ENCODE measurements around the gene NFYC.
A peak's percentile ranks its signal among the peaks of the same experiment; 100 is the strongest.

Gene NFYC

DNA sequence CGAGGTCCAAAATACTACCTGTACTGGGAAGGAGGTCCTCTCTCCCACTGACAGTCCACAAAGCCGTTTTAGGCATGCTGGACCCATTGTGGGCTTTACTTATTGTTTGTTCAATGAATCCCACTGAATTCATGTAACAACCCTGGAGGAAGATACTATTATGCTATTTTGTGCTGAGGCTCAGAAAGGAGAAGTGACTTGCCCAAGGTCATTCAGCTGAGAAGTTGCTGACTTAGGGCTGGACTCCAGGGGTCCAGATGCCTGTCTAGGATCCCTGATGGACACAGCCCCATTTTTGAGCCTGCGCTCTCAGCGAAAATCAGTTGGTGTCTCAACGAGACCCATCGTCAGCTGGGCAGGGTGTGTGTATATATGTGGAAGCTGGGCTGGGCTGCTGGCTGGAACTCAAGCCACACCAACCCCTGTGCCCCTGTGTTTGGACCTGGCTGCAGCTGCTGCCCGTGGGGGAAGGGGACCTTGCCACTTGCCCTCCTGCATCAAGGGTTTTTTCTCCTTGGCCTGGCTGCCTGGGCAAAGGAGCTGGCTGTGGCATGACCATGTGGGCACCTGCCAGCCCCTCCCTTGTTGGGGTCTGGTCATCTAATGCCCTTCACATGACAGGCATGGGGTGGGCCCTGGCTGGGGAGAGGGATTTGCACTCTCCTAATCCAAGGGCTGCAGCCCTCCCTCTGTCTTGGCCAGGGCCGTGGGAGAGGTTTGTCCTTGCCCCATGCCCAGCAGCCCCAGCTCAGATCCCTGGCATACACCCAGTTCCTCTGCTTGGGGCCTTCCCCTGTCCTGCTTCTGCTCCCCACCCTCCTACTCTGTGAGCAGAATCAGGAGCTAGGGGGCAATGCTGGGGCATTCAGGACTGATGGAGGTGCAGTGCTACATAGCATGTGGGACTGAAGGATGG is 107.1 kb downstream of the NFYC start:
- no peak for DNase-seq

DNA sequence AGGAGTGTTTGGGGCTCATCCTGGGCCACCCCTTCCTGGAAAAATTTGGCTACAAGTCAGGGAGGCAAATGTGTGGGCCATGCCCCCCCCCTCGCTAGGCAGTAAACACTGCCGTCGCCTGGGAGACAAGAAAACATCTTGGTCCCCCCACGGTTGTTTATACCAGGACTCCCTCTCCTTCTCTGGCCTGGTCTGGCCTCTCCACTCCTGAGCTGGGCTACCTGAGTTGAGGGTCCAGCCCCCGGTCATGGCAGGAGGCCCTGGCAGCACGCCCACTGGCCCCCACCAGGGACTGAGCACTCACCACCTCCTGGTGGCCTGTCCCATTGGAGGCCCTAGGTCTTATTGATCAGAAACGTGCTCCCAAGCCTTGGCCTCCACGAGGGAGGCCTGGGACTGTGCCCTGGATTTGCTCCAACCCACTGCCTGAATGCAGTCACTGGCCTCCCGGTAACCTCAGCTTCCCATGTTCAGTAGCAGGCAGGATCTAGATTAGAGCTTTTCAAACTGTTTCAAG is 107.9 kb downstream of the NFYC start:
- no peak for DNase-seq

DNA sequence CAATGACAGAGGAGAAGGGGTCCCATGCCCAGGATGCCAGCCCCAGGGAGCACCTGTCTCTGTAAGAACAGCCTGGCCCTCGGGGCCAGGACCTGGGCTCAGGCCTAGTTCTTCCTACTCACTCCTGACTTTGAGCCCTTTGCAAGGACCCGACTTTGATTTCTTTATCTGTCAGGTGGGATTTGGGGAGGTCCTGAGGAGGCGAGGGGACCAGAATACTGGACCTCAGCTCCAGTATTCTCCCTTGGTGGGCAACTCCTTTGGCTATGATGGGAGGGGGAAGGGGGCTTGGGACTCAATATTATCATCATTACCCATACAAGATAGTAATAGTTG is 110.2 kb downstream of the NFYC start:
- no peak for DNase-seq

DNA sequence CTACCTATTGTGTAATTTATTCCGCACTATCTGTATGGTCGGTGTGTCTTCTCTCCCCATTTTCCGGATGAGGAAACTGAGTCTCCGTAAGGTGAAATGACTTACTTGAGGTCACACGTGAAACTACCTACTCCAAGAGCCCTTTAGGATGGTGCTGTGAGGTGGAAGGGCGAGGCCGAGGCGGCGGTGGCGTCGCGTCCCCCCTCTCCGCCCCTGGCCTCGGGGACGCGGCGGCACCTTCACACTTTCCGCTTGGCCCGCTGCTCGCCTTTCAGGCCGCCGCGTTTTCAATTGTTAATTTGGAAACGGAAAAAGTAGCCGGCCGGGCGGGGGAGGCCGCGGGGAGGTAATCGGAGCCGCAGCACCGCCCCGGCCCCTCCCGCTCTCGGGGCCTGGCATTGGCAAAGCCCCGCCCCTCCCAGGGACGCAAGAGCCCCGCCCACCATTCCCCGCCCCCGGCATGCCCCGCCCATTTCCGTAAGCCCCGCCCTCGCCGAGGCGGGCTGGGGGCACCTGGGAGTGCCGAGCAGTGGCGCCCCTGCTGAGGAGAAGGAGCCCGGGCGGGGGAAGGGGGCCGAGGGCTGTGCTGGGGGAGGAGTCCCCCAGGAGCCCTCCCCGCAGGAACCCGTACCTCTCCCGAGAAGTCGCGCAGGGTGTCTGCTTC is 110.7 kb downstream of the NFYC start:
- peak; percentile 85 for DNase-seq

DNA sequence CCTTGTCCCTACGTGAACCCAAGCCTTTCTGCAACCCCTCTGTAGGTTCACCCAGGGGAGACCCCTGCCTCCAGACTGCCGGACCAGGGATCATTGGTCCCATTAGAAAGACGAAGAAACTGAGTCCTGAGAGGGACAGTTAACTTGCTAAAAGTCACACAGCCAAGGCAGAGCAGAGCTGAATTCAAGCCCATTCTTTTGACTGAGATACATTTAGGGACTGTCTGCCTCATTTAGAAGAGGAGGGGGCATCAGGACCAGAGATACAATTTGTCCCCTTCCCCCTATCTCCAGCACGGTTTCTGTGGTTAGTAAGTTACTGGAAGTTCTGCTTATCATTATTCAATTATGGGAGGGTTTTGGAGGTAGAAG is 111.2 kb downstream of the NFYC start:
- DNase-seq = no peak

DNA sequence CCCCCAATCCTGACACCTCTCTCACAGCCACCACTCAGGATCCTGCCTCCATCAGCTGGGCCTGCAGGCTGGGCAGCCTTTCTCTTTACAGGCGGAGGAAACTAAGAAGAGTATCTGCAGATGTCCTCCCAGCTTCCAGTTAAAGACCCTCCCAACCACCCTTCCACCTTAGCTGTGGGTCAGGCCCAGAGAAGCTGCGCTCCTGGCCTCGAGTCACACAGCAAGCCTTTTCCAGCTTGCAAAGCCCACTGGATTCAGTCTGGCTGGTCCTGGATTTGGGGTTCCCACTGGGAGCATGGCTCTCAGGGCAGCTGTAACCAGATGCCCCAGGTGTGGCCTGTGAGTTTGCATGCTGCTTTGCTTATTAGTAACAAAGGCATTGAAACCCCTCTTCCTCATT is 111.9 kb downstream of the NFYC start:
- no peak for DNase-seq

DNA sequence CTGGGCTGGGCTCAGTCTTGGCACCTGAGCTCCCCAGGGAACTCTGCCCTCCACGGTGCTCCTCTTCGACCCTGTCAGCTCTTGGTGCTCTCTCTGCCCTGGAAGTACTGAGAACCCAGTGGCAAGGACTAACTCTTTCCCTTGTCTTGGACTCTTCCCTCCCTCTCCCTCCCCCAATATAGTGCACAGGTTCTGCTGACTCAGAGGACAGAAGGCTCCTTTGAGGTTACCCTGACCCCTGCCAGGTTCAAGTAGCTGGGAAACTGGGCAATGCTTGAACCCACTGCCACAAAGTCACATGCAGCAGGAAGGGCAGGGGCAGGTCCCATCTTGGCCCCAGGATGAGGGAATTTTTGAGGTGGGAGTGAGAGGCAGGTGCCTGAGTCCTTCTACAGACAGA is 112.4 kb downstream of the NFYC start:
- no peak for DNase-seq

DNA sequence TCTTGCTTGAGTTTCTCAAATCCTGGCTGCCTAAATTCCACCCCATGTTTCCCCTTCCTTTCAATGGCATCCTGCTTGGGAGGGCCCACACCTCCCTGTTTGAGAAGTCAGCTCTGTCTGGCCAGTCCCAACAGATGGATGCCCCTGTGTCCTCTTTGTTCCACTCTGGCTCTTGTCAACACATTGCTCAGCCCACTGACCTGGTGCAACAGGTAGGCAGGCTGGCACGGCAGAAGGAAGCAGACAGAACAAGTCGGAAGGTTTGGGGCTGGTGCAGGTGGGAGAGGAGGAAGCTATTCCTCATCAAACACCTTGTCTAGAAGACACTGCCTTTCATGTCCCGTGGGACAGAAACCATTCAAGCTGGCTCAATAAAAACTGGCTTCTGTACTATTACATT is 114.7 kb downstream of the NFYC start:
- no peak for DNase-seq

DNA sequence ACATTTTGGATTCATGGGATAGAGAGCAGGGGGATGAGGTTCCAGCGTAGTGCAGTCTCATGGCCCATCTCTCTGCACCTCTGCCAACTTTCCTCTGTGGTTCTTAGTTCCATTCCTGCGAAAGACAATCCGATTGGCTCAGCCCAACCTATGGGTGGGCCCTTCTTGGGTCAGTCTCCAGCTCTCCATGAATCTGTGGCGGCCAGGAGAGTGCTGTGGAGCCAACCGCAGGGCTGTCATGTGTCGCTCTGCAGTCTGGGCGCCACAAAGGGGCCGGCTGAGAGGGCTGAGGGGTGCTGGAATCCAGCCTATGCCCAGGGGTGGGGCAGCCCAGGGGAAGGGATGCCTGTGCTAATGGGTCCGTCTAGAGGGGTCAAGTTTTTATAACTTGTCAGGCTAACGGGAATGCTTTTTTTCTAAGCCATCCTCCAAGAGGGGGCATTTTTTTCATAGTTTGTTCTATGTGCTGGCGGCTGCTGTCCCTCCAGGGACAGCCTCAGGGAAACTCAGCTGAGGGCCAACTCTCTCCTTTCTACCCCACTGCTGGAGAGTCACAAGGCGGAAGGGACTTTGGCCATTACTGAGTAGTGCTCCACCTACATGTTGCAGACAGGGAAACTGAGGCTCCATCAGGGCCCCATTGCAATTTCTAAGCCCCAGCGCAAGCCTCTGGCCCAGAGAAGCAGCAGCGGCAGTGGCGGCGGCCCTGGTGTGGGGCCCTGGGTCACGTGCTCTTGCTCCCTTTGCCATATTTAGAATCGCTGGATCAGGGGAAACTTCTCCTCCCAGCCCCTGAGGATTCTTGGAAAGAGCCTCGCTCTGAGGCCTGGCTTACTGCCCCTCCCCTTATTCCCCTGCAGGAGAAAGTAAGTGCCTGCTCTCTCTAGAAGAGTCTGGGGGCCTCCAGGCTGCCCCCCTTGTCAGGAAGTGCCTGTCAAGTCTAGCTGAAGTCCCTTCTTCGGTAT is 115.5 kb downstream of the NFYC start:
- no peak for DNase-seq

DNA sequence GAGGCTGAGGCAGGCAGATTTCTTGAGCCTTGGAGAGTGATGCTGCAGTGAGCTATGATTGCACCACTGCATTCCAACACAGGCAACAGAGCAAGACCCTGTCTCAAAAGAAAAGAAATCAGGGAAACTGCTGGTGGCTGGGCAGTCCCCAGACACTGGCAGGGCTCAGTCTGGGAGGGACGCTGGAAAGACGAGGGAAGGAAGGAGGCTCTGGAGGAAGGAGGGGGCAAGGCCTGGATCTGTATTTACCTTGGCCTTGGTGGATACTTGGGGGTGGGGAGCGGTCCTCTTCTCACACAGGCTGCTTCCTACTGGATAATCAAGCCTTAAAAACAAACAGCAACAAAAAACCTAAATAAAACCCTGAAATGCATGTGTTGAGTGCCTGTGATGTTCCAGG is 116.5 kb downstream of the NFYC start:
- DNase-seq = no peak

DNA sequence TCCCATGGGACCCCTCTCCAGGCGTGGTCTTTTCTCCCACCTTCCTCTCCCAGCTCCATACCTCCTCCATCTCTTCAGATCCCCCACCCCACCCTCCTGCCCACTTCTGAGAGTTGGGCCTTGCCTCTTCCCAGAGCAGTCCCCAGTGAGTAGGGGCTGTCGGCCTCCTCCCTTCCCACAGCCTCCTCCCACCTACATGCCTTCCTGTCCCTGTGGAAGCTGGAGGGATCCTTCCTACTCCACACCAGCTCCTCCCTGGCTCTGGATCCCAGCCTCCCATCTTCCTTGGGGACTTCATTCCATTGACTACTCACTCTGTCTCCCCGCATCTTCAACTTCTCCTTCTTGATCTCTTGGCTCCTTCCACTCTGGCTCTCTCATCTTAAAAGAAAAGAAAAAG is 116.9 kb downstream of the NFYC start:
- no peak for DNase-seq

DNA sequence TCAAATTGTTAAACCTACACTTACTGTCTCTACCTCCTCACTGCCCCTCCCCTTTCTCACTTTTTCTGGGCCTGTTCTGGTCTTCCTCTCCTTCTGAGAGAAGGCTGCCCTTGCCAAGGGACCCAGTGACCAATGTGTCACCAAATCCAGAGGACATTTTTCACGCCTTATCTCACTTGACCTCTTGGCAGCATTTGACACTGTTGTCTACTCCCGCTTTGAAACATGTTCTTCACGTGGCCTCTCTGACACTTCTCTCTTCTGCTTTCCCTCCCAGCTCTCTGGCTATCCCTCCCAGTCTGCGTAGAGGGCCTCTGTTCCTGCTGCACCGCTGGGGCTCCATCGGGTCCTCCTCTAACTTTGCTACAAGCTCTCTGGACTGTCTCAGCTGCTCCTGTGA is 117.4 kb downstream of the NFYC start:
- DNase-seq = no peak

DNA sequence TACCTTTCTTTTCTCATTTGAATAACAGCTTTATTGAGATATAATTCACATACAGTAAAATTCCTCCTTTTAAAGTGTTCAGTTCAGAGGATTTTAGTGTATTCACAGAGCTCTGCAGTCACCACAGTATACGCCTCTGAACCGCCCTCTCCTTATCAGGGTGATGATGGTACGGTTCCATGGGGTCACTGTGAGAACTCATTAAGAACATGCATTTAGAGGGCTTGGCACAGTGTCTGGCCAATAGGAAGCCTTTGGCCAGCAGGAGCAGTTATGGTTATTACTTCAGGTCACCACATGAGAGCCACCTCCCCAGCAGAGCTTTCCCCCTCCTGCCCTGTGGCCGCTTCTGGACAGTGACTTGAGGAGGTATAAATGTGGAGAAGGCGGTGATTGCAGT is 119.4 kb downstream of the NFYC start:
- DNase-seq = no peak

DNA sequence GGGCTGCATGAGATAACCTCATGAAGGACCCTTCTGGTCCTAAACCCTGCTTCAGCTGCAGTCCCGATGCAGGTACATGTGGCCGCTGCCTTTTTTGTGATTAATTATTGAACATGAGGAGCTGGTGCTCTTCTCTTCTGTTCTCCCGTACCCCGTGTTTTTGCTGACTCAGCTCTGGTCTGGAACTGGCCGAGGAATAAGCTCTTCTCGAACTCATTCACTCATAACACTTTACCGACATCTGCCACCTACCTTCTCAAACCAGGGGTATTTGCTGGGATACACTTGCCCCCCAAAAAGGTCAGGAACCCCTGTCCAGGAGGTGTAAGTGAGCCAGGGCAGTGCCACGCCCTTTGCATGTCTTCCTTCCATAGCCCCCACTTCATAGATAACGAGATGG is 123.9 kb downstream of the NFYC start:
- DNase-seq = no peak

DNA sequence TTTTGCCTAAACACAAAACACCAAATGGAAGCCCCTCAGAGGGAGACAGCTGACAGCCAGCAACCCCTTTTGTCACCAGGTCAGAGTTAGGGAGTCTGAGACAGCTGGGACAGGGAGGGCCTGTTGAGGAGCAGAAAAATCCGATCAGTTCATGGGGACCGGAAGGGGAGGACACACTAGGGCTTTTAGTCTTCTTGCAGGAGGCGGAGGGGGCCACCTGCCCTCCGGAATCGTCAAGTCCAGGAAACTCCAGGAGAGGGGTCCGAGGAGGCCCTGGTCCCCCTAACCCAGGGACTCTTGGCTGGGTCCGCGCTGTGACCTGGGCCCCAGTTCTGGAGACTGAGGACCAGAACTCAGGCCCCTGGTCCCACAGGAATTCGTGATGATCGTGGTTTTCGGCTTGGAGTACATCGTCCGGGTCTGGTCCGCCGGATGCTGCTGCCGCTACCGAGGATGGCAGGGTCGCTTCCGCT is 126.3 kb downstream of the NFYC start:
- DNase-seq = no peak

DNA sequence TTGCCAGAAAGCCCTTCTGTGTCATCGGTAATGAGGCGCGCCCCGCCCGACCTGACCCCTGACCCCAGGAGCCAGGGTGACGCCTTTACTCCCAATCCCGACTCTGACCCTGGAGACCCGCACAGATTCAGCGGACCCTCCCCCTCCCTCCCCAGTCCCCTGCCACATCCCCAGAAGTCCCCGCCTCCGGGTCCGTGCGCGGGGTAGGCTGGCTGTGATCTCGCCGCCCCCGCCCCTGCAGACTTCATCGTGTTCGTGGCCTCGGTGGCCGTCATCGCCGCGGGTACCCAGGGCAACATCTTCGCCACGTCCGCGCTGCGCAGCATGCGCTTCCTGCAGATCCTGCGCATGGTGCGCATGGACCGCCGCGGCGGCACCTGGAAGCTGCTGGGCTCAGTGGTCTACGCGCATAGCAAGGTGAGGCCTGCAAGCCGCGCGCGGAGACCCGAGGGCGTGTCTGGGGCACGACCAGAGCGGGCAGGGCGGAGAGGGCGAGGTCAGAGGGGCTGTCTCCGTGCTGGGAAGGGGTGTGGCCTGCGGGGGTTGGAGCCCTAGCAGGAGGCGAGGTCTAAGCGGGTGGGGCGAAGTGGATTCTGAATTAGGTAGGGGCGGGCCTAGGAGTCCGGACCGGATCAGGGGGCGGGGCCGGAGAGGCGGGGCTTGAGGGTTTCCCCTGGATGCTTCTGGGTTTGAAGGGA is 126.9 kb downstream of the NFYC start:
- peak; percentile 87 for DNase-seq

DNA sequence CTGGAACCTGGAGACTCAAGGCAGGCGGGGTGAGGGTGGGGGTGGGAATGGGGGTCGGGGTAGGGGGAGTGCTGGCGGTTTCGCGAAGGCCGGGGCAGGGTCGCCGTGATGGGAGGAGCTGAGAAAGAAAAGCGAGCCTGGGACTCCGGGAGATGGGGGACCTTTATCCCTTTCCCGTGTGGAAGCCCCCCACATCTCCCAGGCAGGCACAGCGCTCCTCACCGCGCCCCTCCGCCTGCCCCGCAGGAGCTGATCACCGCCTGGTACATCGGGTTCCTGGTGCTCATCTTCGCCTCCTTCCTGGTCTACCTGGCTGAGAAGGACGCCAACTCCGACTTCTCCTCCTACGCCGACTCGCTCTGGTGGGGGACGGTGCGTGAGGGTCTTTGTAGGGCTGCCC is 127.6 kb downstream of the NFYC start:
- DNase-seq = no peak

DNA sequence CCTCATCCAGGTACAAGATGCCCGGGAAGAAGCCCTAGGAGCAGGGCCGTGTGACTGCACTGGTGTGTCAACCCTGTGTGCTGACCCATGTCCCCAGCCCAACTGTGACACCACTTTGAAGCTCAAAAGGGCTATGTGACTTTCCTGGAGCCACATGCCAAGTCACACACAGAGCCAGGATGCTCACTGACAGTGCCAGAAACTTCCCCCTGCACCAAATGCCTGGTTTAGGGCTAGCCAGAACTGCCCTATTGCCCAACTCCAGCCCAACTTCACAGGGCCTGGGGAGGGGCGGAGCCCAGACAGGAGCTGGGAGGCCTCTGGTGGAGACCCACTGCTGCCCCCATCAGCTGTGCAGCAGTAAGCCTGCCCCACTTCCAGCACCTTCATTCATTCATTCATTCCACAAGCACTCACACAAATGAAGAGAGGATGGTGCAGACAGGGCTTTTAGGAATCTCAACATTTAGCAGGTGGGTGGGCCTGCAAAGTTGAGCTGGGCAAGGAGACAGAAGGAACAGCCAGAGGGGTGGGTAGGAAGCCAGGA is 128.8 kb downstream of the NFYC start:
- DNase-seq = no peak
